Common myeloid progenitor, CD34-positive (primary cell): Measurements from ENCODE around the gene CCNL2.
A peak's percentile ranks its signal among the peaks of the same experiment; 100 is the strongest.
"Not testable (repeated sequence)": the region's sequence is repeated elsewhere in the genome, so short reads cannot be mapped to it uniquely, and the experiment has no call there.

ENCODE experiments used
- CTCF ChIA-PET: fragments of 350-600 bp; sonication (Branson Sonifier 250); formaldehyde crosslinking; loops from one replicate; lab custom pipeline; 2021; ENCODE audit warnings: antibody characterized with exemption; lab: Charles Lee
- POLR2A ChIA-PET: fragments of 350-600 bp; sonication (Branson Sonifier 250); formaldehyde crosslinking; loops from one replicate; lab custom pipeline; 2021; ENCODE audit warnings: antibody characterized with exemption; lab: Charles Lee
- DNase-seq, 3 donors: peaks; one replicate each; pipeline versions ENCODE4 v3.0.0 to v3.0.0-alpha.2; 2013
- H3K27ac ChIP-seq, 2 experiments: 1 replicate in 1 of 2; 2 replicates in 1 of 2; pipeline ENCODE4 v1.7.0; 2013; ENCODE audit warnings: inconsistent platforms in 2 of 2, low read length in 2 of 2, mild to moderate bottlenecking in 2 of 2, low read depth in 1 of 2, moderate library complexity in 1 of 2; ENCODE audit not compliant: severe bottlenecking in 2 of 2, insufficient read depth in 1 of 2, poor library complexity in 1 of 2
- H3K27me3 ChIP-seq, 5 experiments: replicated peaks in 2 of 5; 1 replicate in 3 of 5; 2 replicates in 2 of 5; pipeline versions ENCODE4 v1.6.1 to v1.7.0; 2013; ENCODE audit warnings: low read length in 4 of 5, mild to moderate bottlenecking in 2 of 5, moderate library complexity in 2 of 5, inconsistent platforms in 1 of 5; ENCODE audit not compliant: insufficient read depth in 5 of 5, control insufficient read depth in 4 of 5
- H3K36me3 ChIP-seq, 4 experiments: 1 replicate in 2 of 4; 2 replicates in 2 of 4; pipeline versions ENCODE4 v1.6.1 to v1.7.0; 2013; ENCODE audit warnings: low read length in 3 of 4, control low read depth in 1 of 4, mild to moderate bottlenecking in 1 of 4; ENCODE audit not compliant: control insufficient read depth in 4 of 4, insufficient read depth in 4 of 4
- H3K4me1 ChIP-seq, 4 experiments: 1 replicate in 3 of 4; 2 replicates in 1 of 4; pipeline versions ENCODE4 v1.6.1 to v1.7.1; 2013; ENCODE audit warnings: low read length in 3 of 4, mild to moderate bottlenecking in 3 of 4, control low read depth in 1 of 4, inconsistent platforms in 1 of 4, moderate library complexity in 1 of 4; ENCODE audit not compliant: control insufficient read depth in 4 of 4, insufficient read depth in 4 of 4; ENCODE audit errors: control extremely low read depth in 1 of 4
- H3K4me3 ChIP-seq, 7 experiments: 1 replicate in 4 of 7; 2 replicates in 3 of 7; pipeline versions ENCODE4 v1.5.1 to v1.7.0; 2013; ENCODE audit warnings: mild to moderate bottlenecking in 7 of 7, low read length in 6 of 7, moderate library complexity in 6 of 7, inconsistent platforms in 2 of 7, low read depth in 2 of 7, control low read depth in 1 of 7; ENCODE audit not compliant: insufficient read depth in 4 of 7, control insufficient read depth in 1 of 7; ENCODE audit errors: extremely low read depth in 1 of 7
- H3K9me3 ChIP-seq, 5 experiments: 1 replicate in 4 of 5; 2 replicates in 1 of 5; pipeline versions ENCODE4 v1.6.1 to v1.7.1; 2013; ENCODE audit warnings: low read length in 4 of 5, mild to moderate bottlenecking in 2 of 5, inconsistent platforms in 1 of 5, low read depth in 1 of 5, moderate library complexity in 1 of 5; ENCODE audit not compliant: control insufficient read depth in 4 of 5, insufficient read depth in 2 of 5; ENCODE audit errors: control extremely low read depth in 1 of 5
- WGBS: methylation state at CpG from one replicate; pipeline ENCODE4 v1.1.5; 2013; ENCODE audit not compliant: insufficient coverage; 5-methylcytosine and 5-hydroxymethylcytosine counted together

The CCNL2 gene

GRCh38 chr1:1407636-1408318, 8.6 kb upstream of the CCNL2 start:
- 11% methylated on average over 32 of the region's 41 CpGs for WGBS
- CTCF ChIA-PET, result interaction anchor here (1.1 to 3.5 kb wide), 7 partner anchors 8 to 34 kb away, joined by 3 to 17 read pairs (median 6); partner anchors contain the start of gene CCNL2
- Histone ChIP-seq H3K9me3 (peaks cover 0 to 6% (median 2%) of the 10 kb centered on the region in 5 experiments), H3K4me1 (peaks cover 6 to 26% (median 19%) of the 10 kb centered on the region in 4 experiments), H3K36me3 (peaks cover 0 to 30% (median 19%) of the 10 kb centered on the region in 4 experiments), H3K27ac (peak overlapping the region; percentile 75 to 93), H3K4me3 (peak overlapping the region; percentile 69 to 97 (median 87)), H3K27me3 (no peaks in the 10 kb centered on the region)
- POLR2A ChIA-PET, result interaction anchor here (0.7 to 1.2 kb wide), 4 partner anchors 9 to 35 kb away, joined by 4 to 6 read pairs (median 4); partner anchors contain the start of genes ANKRD65 and CCNL2
- DNase-seq, result peak; percentile 63 to 82 (median 74)

DNA sequence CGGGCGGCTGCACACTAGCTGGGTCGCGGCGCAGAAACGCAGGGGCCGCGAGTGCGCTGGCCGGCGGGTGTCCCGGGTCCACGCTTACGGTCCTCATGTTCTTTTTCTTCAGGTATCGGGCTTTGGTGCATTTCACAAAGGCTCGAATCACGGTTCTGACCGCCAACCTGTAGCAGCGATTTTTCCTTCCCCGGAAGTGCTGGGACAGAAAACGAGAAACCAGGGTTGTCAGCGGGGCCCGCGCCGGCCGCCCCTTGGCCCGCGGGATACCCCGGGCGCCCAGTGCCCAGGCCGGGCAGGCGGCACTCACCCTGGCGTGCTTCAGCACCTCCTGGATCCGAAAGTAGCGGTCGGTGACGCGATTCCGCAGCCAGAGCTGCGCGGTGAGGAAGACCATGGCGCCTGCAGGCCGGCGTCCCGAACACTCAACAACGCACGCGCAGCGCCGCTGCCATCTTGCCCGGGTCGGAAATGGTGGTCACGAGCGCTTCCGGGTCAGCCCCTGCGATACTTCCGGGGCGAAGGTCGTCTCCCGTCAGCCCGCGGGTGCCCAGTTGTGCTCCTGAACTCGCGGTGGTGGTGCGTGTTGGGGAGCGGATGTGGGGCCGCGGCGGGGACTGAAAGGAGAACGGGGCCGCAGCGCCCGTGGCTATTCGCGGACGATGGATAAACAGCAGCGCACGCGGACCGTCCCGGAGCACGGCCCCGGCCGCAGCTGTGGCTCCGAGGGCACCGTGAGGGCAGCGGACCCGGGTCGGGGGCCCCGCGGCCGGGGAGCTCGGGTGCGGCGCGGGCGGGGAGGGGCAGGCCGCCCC, 7.9 kb upstream of the CCNL2 start, which contains the start of gene MRPL20:
Gene MRPL20, minus strand, starts transcription at position 473 of the 815 bp plus-strand sequence. Its CDS starts 76 bp downstream, at position 397.
- ChIA-PET POLR2A (interaction anchor here (1.0 to 1.2 kb wide), 3 partner anchors 8 to 34 kb away, joined by 4 to 6 read pairs (median 4); partner anchors contain the start of genes ANKRD65 and CCNL2), CTCF (interaction anchor here (1.1 to 3.5 kb wide), 7 partner anchors 8 to 35 kb away, joined by 3 to 17 read pairs (median 6); partner anchors contain the start of gene CCNL2)
- H3K27ac ChIP-seq, result peak within 1 kb of the TSS; percentile 75 to 93
- peak; percentile 93 to 95 (median 95) for DNase-seq
- H3K4me1 ChIP-seq, result peaks cover 6 to 26% (median 19%) of the 10 kb centered on the region in 4 experiments
- under 1% methylated on average over 96 of the region's 98 CpGs for WGBS
- no peaks in the 10 kb centered on the region for H3K27me3 ChIP-seq
- H3K4me3 ChIP-seq, result peak within 1 kb of the TSS; percentile 69 to 97 (median 87)
- H3K36me3 ChIP-seq, result peaks cover 0 to 37% (median 24%) of the 10 kb centered on the region in 4 experiments
- peaks cover 0 to 1% (median 1%) of the 10 kb centered on the region in 5 experiments for H3K9me3 ChIP-seq

DNA sequence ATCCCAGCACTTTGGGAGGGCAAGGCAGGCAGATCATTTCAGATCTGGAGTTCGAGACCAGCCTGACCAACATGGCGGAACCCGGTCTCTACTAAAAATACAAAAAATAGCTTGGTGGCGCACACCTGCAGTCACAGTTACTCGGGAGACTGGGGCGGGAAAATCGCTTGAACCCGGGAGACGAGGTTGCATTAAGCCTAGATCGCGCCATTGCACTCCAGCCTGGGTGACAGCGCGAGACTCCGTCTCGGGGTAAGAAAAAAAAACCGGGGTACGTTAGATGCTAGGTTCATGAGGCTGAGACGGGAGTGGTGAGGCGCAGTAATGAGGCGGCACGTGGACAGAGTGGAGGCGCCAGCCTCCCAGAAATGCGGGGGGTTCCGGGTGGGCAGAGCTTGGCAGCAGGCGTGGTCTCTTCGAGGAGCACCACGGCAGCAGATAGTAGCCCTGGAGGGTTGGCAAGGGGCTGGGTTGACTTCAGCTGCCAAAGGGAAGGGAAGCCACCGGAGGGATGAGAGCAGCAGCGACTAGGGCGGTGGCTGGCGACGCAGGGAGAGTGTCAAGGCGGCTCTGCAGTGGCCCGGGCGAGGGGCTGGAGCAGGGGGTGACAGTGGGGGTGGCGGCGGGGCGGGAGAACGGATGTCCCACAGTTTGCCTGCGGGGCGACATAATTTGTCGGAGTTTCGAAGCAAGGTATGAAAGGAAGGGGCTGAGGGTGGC, 7.1 kb upstream of the CCNL2 start:
- Histone ChIP-seq H3K9me3 (no peaks in the 10 kb centered on the region), H3K27ac (peak overlapping the region; percentile 75 to 93), H3K27me3 (no peaks in the 10 kb centered on the region), H3K36me3 (peaks cover 4 to 44% (median 30%) of the 10 kb centered on the region in 4 experiments), H3K4me3 (peak overlapping the region; percentile 69 to 97 (median 87)), H3K4me1 (peaks cover 6 to 29% (median 22%) of the 10 kb centered on the region in 4 experiments)
- ChIA-PET POLR2A (no interaction called here), CTCF (interaction anchor here (1.3 to 3.5 kb wide), 4 partner anchors 9 to 35 kb away, joined by 3 to 17 read pairs (median 8); no protein-coding TSS in a partner anchor)
- DNase-seq, result no peak
- WGBS, result 53% methylated on average over 38 of the region's 43 CpGs

- no peaks in the 10 kb centered on the region for H3K27me3 ChIP-seq
- 95% methylated on average over 7 of the region's 7 CpGs for WGBS
- no peak overlapping the region for H3K4me3 ChIP-seq
- peaks cover 5 to 55% (median 35%) of the 10 kb centered on the region in 4 experiments for H3K36me3 ChIP-seq
- peaks cover 6 to 39% (median 37%) of the 10 kb centered on the region in 4 experiments for H3K4me1 ChIP-seq
- CTCF ChIA-PET, result interaction anchor here (0.9 kb wide), 1 partner anchor 31 kb away, joined by 4 read pairs; no protein-coding TSS in a partner anchor
- DNase-seq, result no peak
- POLR2A ChIA-PET, result no interaction called here
- no peak overlapping the region for H3K27ac ChIP-seq
- no peaks in the 10 kb centered on the region for H3K9me3 ChIP-seq
Measured at GRCh38 chr1:1403653-1404052, 4.5 kb upstream of the CCNL2 start.

DNA sequence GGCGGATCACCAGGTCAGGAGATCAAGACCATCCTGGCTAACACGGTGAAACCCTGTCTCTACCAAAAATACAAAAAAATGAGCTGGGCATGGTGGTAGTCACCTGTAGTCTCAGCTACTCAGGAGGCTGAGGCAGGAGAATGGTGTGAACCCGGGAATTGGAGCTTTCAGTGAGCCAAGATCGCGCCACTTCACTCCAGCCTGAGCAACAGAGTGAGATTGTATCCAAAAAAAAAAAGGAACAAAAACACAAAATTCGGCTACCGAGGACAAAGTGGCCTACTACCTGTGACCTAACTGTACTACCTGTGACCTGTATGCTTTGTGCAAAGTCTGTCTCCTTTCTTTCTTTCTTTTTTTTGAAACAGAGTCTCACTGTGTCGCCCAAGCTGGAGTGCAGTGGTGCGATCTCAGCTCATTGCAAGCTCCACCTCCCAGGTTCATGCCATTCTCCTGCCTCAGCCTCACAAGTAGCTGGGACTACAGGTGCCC, 3.8 kb upstream of the CCNL2 start:
- H3K9me3 ChIP-seq, H3K27me3 ChIP-seq, H3K27ac ChIP-seq, DNase-seq, H3K4me3 ChIP-seq: not testable (repeated sequence)
- 100% methylated on average over 7 of the region's 9 CpGs for WGBS
- CTCF ChIA-PET, result interaction anchor here (0.9 to 1.9 kb wide), 9 partner anchors 10 to 103 kb away, joined by 3 to 8 read pairs (median 4); no protein-coding TSS in a partner anchor
- POLR2A ChIA-PET, result interaction anchor here (0.6 to 0.9 kb wide), 2 partner anchors 20 to 51 kb away, joined by 3 to 4 read pairs; no protein-coding TSS in a partner anchor
- H3K4me1 ChIP-seq, result peaks cover 0 to 38% (median 36%) of the 10 kb centered on the region in 4 experiments
- H3K36me3 ChIP-seq, result peaks cover 5 to 55% (median 35%) of the 10 kb centered on the region in 4 experiments
